ENCODE measurements around the gene NT5E.

The NT5E gene

DNA sequence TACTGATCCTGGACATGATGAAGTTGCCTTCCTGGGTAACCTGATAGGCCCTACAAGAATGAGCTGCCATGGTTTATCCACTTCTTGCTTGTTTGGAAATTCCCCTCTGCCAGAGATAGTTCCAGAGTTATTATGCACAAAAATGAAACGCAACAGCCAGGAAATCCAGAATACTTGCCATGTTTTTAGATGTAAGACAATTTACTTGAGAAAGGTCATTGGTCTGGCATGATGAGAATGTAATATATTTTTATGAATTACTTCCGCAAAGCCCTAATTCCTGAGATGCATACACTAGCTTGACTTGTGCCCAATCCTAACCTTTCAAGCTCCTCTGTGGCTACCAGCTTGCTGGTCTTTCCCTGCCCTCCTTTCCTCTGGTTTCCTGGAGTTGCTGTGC, 27.9 kb upstream of the NT5E start:
- DNase-seq (ENCODE audit: low spot score) = no peak

DNA sequence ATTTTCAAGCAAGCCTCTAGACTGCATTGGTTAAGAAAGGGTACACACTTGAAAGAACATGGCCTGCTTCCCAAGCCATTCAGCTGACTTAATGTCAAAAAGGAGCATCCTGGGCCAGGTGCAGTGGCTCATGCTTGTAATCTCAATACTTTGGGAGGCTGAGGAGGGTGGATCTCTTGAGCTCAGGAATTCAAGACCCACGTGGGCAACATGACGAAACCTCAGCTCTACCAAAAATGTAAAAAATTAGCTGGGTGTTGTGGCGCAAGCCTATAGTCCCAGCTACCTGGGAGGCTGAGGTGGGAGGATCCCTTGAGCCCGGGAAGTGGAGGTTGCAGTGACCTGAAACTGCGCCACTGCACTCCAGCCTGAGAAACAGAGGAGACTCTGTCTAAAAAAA, 26.9 kb upstream of the NT5E start:
- no peak for DNase-seq (ENCODE audit: low spot score)

DNA sequence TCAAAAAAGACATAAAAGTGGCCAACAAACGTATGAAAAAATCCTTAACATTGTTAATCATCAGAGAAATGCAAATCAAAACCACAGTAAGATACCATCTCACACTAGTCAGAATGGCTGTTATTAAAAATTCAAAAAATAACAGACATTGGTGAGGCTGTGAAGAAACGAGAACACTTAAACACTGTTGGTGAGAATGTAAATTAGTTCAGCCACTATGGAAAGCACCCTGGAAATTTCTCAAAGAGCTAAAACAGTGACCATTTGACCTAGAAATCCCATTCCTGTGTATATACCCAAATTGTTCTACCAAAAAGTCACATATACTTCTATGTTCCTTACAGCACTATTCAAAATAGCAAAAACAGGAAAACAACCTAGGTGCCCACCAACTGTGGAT, 24.9 kb upstream of the NT5E start:
- DNase-seq (ENCODE audit: low spot score) = no peak

DNA sequence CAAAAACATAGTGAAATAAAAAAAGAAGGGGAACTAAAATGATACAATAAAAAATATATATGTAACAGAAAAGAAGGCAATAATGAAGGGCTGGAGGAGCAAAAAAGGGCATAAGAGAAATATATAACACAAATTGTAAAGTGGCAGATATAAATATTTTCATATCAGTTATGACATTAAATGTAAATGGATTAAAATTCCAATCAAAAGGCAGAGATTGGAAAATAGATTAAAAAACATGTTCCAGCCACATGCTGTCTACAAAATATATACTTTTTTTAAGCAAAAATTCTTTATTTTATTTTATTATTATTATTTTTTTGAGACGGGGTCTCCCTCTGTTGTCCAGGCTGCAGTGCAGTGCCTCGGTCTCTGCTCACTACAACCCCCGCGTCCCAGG, 23.9 kb upstream of the NT5E start:
- DNase-seq (ENCODE audit: low spot score) = no peak

DNA sequence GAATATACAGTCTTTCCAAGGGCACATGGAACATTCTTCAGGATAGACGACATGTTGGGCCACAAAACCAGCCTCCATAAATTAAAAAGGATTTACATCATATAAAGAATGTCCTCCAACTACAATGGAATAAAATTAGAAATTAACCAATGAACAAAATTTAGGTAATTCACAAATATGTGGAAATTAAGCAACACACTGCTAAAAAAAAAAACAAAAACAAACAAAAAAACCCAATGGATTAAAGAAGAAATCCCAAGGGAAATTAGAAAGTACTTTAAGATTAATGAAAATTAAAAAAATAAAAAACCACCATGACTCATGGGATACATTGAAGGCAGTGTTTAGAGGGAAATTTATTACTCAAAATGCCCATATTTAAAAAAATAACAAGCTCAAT, 21.4 kb upstream of the NT5E start:
- DNase-seq (ENCODE audit: low spot score) = no peak

DNA sequence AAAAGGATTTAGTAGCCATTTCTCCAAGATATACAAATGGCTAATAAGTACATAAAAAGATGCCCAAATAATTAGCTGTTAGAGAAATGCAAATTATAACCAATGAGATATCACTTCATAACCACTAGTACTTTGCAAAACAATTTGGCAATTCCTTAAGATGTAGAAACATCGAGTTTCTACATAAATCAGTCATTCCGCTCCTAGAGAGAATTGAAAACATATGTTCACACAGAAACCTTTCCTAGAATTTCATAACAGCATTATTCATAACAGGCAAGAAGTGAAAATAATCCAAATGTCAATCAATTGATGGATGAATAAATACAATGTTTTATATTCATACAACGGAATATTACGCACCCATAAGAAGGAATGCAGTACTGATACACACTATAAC, 20.5 kb upstream of the NT5E start:
- DNase-seq (ENCODE audit: low spot score) = no peak

DNA sequence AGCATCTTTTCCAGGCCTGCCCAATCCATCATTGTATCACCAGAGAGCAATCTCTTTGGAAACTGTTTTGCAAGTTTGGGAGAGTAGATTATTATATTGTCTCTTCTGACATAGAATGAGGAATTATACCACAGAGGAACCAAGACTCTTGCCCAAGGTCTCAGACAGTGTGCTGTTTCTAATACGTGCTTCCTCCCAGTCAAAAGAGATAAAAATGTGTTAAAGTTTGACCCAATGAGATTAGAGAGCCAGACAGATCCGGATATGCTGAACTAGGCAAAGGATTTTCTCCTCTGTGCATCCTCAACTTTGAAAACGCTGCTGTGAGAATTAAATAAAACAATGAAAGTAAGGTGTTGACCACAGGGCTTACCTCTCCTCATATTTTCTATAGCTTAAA, 18.6 kb upstream of the NT5E start:
- no peak for DNase-seq (ENCODE audit: low spot score)

DNA sequence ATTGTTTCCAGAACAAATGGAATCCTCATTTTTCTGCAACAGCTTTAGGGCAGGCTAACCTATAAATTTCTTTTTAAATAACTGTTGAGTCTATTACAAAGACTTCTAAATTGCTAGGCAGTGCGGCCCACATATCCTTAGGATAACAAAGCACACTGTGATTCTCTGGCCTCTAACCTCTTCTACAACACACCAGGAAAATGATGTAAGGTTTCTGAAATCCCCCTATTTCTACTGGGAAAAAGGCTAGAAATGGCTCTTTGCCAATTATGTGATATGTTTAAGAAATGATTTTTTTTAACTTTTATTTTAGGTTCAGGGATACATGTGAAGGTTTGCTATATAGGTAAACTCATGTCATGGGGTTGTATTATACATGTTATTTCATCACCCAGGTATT, 17.3 kb upstream of the NT5E start:
- no peak for DNase-seq (ENCODE audit: low spot score)

DNA sequence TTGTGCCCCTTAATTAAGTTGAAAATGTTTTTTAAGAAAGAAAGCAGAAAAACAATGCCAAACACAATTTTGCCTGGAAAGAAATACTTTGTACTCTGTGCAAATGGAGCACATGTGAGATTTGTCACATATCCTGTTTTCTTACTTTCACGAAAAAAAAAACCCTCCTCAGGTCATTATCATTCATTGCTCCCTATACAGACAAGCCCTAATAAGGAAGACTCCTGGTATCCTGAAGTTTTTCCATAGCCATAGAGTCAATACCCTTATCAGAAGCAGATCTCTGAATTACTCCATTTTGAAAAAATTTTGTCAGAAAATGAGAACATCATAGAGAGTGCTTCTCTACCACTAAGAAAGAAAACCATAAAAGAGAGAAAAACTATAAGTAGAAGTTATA, 14.0 kb upstream of the NT5E start:
- no peak for DNase-seq (ENCODE audit: low spot score)

DNA sequence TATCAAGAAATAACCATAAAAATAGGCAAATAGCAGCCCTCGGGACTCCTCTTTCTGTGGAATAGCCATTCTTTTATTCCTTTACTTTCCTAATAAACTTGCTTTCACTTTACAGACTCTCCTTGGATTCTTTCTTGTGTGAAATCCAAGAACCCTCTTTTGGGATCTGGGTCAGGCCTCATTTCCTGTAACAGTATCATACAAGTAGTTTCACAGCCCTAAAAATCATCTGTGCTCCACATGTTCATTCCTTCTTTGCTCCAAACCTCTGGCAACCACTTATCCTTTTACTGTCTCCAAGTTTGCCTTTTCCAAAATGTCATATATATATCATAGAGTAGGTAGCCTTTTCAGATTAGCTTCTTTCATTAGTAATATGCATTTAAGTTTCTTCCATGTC, 13.5 kb upstream of the NT5E start:
- DNase-seq (ENCODE audit: low spot score) = no peak

DNA sequence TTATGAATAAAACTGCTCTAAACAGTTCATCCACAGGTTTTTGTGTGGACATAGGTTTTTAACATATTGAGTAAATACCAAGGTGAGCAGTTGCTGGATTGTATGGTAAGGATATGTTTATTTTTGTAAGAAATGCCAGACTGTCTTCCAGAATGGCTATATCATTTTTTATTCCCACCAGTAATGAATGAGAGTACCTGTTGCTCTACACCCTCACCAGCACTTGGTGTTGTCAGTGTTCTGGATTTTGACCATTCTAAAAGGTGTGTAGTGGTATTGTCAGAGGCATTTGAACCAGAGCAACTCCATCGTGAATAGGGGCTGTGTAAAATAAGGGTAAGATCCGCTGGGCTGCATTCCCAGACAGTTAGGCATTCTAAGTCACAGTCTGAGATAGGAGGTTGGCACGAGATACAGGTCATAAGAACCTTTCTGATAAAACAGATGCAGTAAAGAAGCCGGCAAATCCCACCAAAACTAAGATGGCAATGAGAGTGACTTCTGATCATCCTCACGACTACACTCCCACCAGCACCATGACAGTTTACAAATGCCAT, 12.9 kb upstream of the NT5E start:
- DNase-seq (ENCODE audit: low spot score) = no peak

DNA sequence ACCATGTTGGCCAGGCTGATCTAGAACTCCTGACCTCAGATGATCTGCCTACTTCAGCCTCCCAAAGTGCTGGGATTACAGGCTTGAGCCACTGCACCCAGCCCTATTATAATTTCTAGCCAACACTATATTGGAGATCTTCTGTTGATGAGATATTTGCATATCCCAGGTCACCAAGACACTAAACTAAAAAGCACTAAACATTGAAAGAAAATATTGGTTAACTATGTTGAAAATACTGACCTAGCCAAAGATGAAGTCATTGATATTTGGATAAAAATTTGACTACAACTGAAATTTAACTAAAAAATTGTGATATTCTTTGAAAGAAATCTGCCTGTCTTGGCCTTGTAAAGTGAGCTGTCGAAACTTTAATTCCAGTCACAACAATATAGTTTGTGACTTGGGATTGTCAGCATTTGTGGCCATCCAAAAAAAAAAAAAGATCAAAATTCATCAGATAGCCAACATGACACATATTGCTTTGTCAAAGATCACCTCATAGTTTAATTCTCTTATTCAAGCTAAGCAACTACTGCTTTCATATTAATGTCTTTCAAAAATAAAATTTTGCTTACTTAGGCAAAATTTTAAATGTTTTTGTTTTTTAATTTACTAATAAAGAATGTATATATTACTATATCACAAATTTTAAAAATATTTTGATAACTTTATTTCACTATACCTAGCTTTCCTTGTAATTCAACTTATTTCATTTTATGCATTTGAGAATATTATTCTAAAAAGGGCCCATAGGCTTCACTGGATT, 6.3 kb upstream of the NT5E start:
- DNase-seq (ENCODE audit: low spot score) = no peak

DNA sequence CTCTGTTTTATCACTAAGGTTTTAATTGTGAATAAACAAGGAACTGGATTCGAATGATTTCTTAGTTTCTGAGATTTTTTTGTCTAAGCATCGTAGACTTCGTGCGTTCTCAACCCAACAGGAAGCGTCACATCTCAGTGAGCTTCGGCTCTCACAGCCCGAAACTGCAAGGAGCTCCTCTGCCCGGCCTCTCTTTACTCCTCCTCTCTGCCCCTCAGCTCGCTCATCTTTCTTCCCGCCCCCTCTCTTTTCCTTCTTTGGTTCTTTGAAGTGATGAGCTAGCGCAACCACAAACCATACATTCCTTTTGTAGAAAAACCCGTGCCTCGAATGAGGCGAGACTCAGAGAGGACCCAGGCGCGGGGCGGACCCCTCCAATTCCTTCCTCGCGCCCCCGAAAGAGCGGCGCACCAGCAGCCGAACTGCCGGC, 480 bp upstream of the NT5E start:
- DNase-seq (ENCODE audit: low spot score) = no peak

DNA sequence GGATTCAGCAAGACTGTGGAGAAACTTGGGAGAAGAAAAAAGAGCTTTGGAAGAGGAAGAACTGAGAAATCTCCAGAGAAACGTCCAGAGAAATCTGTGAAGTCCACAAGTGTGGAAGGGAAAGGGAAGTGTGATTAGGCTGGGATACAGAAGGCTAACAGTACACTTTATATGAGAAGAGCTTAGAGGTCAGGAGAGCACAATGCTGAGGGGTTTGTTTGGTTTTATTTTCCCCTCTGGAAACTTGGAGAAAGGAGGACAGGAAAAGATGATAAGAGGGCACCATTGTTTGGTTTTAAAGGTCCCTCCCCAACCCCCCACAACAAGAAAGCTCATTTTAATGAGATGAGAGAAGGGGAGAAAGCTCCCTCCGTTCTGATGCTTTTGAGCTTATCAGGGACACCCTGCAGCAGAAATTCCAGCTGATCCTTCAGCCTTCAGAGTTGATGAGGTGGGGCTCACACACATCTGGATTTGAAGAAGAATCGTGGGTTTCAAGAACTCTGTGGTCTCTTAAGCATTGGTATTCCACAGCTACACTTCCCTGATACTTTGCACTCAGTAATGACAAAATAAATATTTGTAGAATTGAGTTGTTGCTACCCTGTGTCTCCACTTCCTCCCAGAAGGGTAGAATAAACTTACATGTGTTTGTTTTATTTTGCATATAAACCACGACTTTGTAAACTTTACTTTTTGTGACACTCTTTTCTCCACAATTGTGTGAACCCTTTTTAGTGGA, 1.9 kb downstream of the NT5E start:
- no peak for DNase-seq (ENCODE audit: low spot score)

DNA sequence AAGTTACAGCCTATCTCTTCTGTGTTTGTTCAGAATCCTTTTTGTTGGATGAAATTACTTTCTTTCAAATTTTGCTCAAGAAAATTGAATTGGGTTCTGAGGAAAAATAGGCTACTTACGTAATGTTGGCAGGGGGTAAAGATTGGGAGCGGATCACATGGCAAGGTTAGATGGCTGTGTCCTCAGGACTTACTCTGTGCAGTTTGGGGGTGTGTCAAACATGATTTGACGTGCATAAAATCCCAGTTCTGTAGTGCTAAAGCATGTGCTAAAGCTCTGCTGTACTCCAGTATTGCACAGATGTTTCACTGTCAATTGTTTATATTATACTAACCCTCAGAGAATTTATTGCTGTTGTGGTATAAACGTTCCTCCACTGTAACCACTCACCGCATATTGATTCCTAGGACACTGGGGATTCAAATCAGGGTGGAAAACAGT, 2.6 kb downstream of the NT5E start:
- DNase-seq (ENCODE audit: low spot score) = no peak

DNA sequence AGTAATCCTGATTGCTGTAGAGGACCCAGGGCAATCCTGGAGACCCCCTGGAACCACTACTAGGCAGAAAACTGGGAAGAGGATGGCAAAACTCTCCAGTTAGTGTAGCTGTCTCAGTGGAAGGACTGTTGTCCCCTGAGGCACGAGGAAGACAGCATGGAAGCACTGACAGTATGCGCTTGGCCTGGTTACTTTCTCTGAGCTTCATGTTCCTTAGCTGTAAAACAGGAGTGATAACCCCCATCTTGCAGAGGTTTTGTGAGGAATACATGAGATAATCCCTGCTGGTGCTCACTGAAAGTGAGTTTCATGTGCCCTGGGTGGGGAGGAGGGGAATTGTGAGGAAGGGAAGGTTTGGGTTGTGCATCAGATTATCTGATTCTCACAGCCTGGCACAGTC, 3.2 kb downstream of the NT5E start:
- DNase-seq (ENCODE audit: low spot score) = no peak

DNA sequence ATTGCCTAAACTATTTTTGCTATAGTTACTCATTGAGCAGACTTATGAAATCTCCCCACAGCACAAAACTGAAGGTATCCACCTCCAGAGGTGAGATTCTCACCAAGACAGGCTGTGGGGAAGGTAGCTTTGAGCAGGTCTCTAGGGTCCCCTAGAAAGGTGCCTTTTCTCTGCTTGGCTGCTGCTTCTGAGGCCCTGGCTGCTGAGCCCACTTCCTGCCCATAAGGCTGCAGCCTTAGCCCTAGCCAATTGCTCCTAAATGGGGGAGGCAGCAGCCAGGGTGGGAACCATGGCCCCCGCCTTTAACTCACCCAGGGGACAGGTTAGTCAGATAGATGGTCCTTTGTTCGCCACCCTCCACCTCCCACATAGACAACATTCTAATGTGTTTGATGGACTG, 3.6 kb downstream of the NT5E start:
- no peak for DNase-seq (ENCODE audit: low spot score)

DNA sequence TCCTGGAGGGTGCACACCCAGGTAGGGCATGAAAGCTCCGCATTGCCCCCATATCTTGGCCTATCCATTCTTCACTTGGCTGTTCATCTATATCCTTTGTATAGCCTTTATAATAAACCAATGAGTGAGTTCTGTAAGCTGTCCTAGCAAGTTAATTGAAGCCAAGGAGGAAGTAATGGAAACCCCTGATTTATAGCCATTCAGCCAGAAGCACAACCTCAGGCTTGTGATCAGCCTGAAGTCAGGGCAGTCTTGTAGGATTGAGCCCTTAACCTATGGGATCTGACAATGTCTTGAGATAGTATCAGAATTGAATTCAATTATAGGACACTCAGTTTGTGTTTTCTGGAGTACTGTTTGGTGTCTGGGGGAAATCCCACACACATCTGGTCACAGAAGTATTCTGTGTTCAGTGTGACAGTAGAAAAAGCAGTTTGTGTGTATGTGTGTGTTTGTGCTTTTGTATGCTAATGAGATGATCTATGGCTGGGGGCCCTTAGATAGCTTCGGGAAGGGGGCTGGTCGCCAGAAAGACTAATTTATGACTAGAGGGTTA, 5.7 kb downstream of the NT5E start:
- DNase-seq (ENCODE audit: low spot score) = no peak

DNA sequence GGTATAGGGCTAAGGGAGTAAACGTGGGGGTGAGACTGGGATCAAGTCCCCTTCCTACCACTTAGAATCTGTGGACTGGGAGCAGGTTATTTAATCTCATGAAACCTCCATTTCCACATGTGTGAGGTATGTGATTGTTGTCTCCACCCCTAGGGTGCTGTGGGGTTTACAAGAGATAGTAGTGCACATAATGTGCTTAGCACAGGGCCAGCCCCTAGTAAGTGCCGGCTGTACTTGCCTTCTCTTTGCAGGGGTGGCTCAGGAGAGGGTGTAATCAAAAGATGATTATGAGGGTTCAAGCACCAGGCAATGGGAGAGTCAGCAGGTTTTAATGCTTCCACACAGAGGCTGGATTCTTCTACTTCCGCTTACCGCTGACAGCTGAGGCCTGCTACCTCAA, 6.9 kb downstream of the NT5E start:
- no peak for DNase-seq (ENCODE audit: low spot score)

DNA sequence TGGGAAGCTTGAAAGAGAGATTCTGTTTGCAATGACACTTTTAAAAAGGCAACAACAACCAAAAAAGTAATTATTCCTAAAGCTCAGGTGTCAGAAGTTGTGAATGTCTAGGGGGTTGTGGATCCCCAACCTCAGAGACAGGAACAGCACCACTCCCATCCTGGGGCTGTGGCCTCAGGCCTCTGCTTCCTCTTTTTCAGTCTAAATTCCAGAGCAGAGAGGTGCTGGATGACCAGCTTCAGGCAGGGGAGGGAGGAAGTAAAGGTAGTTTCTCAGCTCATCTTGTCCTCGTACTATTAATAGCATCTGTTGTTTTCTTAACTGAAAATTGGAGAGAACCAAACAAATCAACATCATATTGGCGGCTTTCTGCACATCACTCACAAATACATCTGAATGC, 8.3 kb downstream of the NT5E start:
- DNase-seq (ENCODE audit: low spot score) = no peak

DNA sequence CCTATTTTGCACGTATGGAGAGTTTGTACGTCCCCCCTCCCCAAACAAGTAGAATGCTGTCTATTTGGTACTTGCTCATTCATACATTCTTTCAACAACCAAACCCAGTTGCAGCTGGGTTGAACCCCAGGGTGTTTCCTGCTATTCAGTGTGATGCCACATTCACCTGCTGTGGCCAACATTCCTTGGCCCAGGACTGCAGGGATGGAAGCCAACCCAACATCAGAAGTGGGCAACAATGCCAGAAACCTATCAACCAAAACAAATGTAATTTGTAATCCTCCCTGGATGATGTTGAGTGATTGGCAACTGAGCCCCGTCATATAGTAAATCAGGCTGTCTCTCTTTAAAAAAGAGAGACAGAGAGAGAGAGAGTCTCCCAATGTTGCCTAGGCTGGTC, 8.9 kb downstream of the NT5E start:
- DNase-seq (ENCODE audit: low spot score) = no peak

DNA sequence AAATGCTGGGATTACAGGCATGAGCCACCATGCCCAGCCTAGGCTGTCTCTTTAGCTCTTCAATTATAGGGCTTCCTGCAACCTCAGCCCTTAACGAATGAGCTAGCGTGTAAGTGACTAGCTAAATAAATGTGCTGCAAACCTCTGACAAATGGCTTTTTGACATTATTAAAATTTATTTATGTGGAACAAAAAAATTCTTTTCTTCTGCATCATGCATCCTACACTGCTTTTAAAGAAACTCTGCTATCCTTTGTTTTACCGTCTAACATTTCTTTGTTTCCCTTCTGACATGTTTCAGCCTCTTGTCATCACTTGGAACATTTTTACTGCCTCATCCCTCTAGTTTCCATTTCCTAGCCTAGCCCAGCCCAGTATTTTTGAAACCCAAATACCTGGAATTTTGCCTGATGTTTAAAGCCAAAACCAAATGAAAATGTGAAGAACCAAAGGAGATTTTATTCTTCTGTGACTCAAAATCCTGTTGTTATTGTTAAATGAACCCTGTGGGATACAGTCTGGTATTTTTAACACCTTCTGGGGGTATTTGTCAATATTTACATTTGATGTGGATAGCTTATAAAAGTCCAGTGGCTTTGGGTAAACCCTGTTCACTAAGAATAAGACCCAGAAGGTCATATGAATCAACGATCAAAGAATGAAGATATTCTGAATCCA, 9.5 kb downstream of the NT5E start:
- no peak for DNase-seq (ENCODE audit: low spot score)

Measured in CD4-positive, alpha-beta T cell treated with Interleukin-15 for 4 hours (primary cell).